GM13977 (cell line): ENCODE data around the gene MITF.

Experiments used
- DNase-seq: peaks from one replicate; pipeline ENCODE4 v3.0.0; 2012; ENCODE audit warnings: low spot score
- in situ Hi-C: fragments of 300-500 bp; cut with MboI; formaldehyde crosslinking; loops from one replicate; pipeline ENCODE4 v1.12.0; 2022; ENCODE audit warnings: low sequenced_read_pairs, low pct_unique_long_range_greater_than_20kb, mixed read lengths, inconsistent platforms; ENCODE audit not compliant: unreplicated experiment
- TF ChIP-seq, protein P1 (sequence below): IDR thresholded peaks from 2 replicates; pipeline ENCODE4 v1.5.1; 2012; ENCODE audit warnings: mild to moderate bottlenecking, control low read depth; ENCODE audit not compliant: insufficient read depth; ENCODE audit errors: extremely low read depth, missing control alignments

MITF gene

DNA sequence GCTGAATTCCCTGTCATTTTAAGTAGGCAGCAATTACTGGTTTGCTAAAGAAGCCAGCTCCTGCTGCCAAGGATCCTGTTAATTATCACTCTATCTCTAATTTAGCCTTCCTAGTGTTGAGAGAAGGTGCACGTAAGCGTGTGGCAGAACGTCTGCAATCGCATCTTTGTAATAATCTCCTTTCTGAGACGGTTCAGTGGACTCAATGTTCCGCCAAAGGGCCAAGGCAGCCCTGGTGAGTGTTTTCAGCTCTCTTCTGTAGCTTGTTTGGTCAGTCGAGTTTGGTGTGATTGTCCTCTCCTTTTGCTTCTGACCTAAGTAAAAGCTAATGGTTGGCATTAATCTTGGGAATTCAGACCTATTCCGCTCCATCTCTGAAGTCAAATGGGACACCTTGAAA is 24.2 kb downstream of the MITF start:
- in situ Hi-C loops: no loop called here
- TF ChIP-seq, protein P1, sequence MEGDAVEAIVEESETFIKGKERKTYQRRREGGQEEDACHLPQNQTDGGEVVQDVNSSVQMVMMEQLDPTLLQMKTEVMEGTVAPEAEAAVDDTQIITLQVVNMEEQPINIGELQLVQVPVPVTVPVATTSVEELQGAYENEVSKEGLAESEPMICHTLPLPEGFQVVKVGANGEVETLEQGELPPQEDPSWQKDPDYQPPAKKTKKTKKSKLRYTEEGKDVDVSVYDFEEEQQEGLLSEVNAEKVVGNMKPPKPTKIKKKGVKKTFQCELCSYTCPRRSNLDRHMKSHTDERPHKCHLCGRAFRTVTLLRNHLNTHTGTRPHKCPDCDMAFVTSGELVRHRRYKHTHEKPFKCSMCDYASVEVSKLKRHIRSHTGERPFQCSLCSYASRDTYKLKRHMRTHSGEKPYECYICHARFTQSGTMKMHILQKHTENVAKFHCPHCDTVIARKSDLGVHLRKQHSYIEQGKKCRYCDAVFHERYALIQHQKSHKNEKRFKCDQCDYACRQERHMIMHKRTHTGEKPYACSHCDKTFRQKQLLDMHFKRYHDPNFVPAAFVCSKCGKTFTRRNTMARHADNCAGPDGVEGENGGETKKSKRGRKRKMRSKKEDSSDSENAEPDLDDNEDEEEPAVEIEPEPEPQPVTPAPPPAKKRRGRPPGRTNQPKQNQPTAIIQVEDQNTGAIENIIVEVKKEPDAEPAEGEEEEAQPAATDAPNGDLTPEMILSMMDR: no peak
- DNase-seq: no peak

DNA sequence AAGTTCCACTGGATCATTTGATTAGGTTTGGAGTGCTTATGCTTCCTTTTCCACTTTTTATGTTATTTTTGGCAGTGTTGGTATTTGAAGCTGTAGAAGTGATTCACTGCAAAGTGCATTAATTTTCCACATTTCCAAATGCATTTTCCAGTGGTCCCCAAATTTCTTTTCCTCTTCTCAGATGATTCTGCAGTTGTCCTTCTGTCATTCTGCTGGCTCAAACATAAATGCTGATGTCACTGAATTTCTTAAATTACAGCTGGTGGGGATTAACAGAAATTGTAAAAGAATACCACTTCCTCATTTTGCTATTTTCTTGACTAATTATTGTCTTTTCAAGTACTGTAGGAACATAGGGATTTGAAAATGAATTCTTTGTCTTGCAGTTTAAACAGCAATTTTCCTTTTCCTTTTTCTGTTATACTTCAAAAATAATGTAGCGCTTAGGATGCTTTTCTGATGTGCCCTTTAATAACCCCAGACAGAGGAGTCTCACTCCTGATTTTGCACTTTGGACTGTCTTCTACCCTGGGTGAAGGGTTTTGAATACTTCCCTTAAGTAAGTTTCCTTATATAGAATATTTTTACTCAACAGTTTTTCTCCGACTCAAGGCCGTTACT is 25.0 kb downstream of the MITF start:
- peak; percentile 11 for DNase-seq
- TF ChIP-seq, protein P1: no peak
- in situ Hi-C loops: no loop called here

DNA sequence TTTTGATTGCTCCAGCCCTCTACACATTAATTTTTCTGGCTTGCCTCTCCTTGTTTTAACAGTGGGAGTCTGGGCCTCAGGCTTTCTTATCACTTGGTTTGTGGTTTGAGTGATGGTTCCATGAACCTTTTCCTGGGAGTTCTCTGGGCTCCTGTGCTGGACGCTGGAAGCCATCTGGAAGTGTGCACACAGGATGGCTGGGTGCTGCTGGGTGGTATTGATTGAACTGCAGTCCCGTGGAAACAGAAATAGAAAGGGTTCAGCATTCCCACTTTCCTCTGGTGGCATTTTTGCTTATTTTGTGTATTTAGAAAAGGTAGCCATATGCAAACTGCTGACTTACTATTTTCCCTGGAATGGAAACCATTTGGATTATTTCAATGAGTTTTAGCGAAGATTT is 25.6 kb downstream of the MITF start:
- TF ChIP-seq, protein P1: no peak
- in situ Hi-C loops: no loop called here
- no peak for DNase-seq

DNA sequence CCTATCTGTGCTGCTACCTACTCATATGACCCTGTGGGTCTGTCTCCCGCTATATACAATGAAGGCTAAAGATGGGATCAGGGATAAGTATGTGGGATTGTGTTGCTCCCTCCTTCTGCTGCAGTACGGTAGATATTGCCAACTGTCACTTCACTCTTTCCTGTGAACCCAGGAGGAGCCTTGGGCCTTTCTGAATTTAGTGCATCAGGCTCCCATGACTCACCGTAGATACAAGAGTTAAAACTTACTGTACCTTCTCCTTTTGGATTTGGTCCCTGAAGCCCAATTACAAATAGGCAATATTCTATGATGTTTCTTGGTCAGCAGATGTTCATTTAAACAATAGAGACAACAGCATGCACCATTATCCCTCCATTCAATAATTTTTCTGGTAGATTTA is 27.4 kb downstream of the MITF start:
- TF ChIP-seq, protein P1: no peak
- no peak for DNase-seq
- in situ Hi-C loops: no loop called here

DNA sequence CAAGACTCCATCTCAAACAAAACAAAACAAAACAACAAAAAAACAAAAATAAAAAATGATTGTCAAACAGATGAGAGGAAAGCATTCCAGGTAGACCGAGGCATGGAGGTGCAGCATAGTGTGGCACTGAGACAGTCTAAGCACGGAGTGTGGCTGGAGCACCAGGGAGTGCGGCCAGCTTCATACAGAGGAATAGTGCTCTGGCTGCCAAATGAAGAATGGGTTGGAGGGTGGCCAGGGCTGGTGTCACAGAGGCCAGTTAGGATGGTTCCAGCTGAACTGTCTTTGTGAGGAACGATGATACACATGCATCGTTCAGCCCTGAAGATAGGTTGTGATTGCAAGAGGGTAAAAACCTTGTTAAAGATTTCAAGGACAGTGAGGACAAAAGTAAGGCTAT is 28.3 kb downstream of the MITF start:
- TF ChIP-seq, protein P1: no peak
- DNase-seq: no peak
- in situ Hi-C loops: no loop called here

DNA sequence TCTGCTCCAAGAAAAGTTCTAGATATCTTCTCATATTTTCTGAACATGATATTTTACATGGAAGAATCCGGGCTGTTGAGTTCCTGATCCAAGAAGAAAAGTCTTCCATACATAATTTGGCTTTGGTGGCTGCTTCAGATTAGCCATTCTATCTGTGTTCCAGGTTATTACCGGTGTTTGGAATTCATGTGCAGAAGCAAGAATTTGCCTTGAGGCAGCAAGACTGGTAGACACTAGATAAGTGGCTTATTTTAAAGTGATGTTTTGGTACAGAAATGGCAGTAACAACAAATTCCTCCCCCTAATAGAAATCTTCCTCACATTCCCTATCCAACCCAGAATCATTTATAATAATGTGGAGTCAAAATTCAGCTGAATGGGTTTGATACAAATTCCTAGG is 29.2 kb downstream of the MITF start:
- TF ChIP-seq, protein P1: no peak
- DNase-seq: no peak
- in situ Hi-C loops: no loop called here

DNA sequence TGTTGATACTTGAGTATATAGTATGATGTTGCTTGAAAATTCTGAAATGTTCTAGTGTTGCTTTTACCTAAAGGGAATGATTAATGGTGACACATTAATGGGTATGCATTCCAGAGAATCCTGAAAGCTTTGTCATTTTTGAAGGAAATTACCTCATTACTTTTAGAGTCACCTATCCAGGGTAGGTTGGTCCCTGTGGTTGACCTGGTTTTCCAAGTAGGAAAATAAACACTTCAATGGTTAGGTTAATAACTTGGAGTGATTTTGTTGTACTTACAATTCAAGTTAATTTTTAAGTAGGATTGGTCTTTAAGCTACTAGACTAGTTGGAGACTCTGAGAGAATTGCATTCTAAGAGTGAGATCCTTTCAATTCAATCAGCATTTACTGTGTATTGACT is 31.0 kb downstream of the MITF start:
- in situ Hi-C loops: no loop called here
- TF ChIP-seq, protein P1: no peak
- no peak for DNase-seq
